Measurements from ENCODE around the gene INPP4B.
A peak's percentile ranks its signal among the peaks of the same experiment; 100 is the strongest.

INPP4B gene

GRCh38 chr4:142155347-142155746 is 690.8 kb downstream of the INPP4B start:
- peak; percentile 5 for DNase-seq (ENCODE audit: low read depth)
- no peak overlapping the region for H3K4me3 ChIP-seq (ENCODE audit: low read length)
- TF ChIP-seq, protein P1, sequence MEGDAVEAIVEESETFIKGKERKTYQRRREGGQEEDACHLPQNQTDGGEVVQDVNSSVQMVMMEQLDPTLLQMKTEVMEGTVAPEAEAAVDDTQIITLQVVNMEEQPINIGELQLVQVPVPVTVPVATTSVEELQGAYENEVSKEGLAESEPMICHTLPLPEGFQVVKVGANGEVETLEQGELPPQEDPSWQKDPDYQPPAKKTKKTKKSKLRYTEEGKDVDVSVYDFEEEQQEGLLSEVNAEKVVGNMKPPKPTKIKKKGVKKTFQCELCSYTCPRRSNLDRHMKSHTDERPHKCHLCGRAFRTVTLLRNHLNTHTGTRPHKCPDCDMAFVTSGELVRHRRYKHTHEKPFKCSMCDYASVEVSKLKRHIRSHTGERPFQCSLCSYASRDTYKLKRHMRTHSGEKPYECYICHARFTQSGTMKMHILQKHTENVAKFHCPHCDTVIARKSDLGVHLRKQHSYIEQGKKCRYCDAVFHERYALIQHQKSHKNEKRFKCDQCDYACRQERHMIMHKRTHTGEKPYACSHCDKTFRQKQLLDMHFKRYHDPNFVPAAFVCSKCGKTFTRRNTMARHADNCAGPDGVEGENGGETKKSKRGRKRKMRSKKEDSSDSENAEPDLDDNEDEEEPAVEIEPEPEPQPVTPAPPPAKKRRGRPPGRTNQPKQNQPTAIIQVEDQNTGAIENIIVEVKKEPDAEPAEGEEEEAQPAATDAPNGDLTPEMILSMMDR (conservative IDR thresholded peaks at IDR 0.05; ENCODE audit: low read length): no peak

DNA sequence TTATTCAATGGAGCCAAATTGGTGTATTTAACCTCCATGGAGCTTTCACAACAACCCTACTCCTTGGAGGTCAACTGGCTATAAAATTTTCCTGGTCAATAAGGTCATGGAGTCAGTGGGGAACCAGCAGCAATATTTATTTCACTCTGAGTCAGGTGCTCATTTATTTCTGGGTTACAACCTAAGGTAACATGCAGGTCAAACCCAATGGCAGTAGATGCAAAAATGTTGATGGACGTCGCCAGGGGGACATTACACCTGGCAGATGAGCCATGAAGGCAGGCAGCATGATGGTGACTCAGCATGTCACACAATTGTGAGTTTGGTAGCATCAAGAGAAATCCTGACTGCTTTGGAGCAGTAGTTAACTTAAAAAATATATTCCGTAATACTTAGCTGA is 695.6 kb downstream of the INPP4B start:
- no peak for DNase-seq (ENCODE audit: low read depth)
- TF ChIP-seq, protein P1 (conservative IDR thresholded peaks at IDR 0.05; ENCODE audit: low read length): no peak
- no peak overlapping the region for H3K4me3 ChIP-seq (ENCODE audit: low read length)

DNA sequence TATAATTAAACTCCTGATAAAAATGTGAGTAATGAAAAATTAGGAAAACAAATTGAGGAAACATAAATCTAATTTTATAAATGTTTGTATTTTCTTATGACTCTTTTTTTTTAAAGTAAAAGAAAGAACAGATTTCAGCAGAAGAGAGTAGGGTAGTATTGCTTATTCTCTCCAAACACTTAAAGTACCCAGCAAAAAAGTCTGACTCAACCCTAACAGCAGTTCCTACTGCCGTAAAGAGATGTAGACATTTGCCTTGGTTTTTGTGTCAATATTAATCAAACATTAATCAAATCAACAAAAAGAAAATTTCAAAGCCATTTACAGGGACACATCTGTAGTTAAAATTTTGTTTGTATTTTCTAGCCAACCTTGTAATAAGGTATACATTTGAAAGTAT is 701.3 kb downstream of the INPP4B start:
- TF ChIP-seq, protein P1 (conservative IDR thresholded peaks at IDR 0.05; ENCODE audit: low read length): no peak

GRCh38 chr4:142142366-142143054 is 703.6 kb downstream of the INPP4B start:
- DNase-seq (ENCODE audit: low read depth): no peak
- TF ChIP-seq, protein P1 (conservative IDR thresholded peaks at IDR 0.05; ENCODE audit: low read length): no peak
- no peak overlapping the region for H3K4me3 ChIP-seq (ENCODE audit: low read length)

More for the DNA sequence above, 701.3 kb downstream of the INPP4B start:
- H3K4me3 ChIP-seq (ENCODE audit: low read length): no peak overlapping the region
- DNase-seq (ENCODE audit: low read depth): no peak

DNA sequence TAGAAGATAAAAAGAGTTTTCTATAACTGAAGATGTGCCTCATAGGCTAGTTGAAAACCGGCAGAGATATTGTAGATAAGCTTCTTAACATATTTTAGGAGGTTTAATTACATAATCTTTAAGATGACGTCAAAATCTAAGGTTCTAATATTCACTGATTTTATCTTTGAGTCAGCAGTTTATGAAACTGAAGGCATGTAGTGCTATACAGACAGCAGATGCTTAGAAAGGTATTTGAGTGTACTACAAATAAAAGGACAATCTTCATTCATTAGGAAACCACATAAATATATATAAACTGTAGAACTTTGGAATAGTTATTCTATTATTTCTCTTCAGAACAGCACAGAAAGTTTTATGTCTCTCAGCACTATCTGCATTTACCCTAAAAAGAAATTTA is 704.9 kb downstream of the INPP4B start:
- DNase-seq (ENCODE audit: low read depth): no peak
- TF ChIP-seq, protein P1 (conservative IDR thresholded peaks at IDR 0.05; ENCODE audit: low read length): no peak
- no peak overlapping the region for H3K4me3 ChIP-seq (ENCODE audit: low read length)

DNA sequence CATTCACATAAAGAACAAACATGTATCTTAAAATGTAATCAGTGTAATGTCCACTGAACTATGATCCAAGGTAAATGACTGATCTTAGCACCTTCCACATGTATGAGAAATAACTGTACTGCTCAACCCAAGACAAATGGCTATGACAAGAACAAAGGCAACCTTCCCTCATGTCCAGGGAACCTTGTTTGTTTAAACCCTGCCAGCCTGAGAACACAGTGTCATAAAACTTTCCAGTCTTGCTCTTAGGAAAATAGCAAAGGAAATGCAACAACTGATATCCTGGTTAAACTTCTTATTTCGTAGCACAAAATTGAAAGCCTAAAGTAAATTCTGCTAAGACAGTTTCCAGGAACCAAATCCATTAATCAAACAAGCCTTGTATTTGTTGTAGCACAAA is 715.4 kb downstream of the INPP4B start:
- H3K4me3 ChIP-seq (ENCODE audit: low read length): no peak overlapping the region
- no peak for DNase-seq (ENCODE audit: low read depth)
- TF ChIP-seq, protein P1 (conservative IDR thresholded peaks at IDR 0.05; ENCODE audit: low read length): no peak

GRCh38 chr4:142129931-142130330 is 716.2 kb downstream of the INPP4B start:
- no peak for DNase-seq (ENCODE audit: low read depth)
- TF ChIP-seq, protein P1 (conservative IDR thresholded peaks at IDR 0.05; ENCODE audit: low read length): no peak
- H3K4me3 ChIP-seq (ENCODE audit: low read length): no peak overlapping the region
